NCI-H2081 treated with DMSO at 0.1 percent for 48 hours (cell line): ENCODE results near the gene ENTREP3.
"Not testable (repeated sequence)": the region's sequence is repeated elsewhere in the genome, so short reads cannot be mapped to it uniquely, and the experiment has no call there.

Experiments used
- DNase-seq: peaks from one replicate; lab custom pipeline; 2025; lab: John Stamatoyannopoulos, UW

ENTREP3 gene

GRCh38 chr1:155255243-155256007 lies at the start of gene ENTREP3:
ENTREP3 (minus strand) TSS chr1:155255483; CDS start chr1:155254877, 606 bp downstream.
- DNase-seq = peak; percentile 48

- DNase-seq = no peak
These were observed 49.3 kb upstream of the ENTREP3 start for GRCh38 chr1:155304558-155305063.

- DNase-seq = no peak
These were observed 46.1 kb upstream of the ENTREP3 start, which contains the start of gene PKLR for GRCh38 chr1:155301342-155301841. PKLR (minus strand) TSS chr1:155301438; CDS start chr1:155301395, 43 bp downstream.

- no peak for DNase-seq
These were observed 45.5 kb upstream of the ENTREP3 start for GRCh38 chr1:155300553-155301329.

- DNase-seq = no peak
These were observed 44.7 kb upstream of the ENTREP3 start for GRCh38 chr1:155300024-155300423.

GRCh38 chr1:155297384-155297783 lies 42.1 kb upstream of the ENTREP3 start:
- no peak for DNase-seq

- no peak for DNase-seq
These were observed 41.4 kb upstream of the ENTREP3 start for GRCh38 chr1:155296661-155297060.

- DNase-seq = no peak
These were observed 40.6 kb upstream of the ENTREP3 start for GRCh38 chr1:155295942-155296267.

GRCh38 chr1:155295183-155295941 lies 40.1 kb upstream of the ENTREP3 start:
- no peak for DNase-seq

- no peak for DNase-seq
These were observed 39.4 kb upstream of the ENTREP3 start for GRCh38 chr1:155294520-155295182.

GRCh38 chr1:155293086-155293749 lies 37.9 kb upstream of the ENTREP3 start:
- DNase-seq = no peak

GRCh38 chr1:155291006-155291405 lies 35.7 kb upstream of the ENTREP3 start:
- not testable (repeated sequence) for DNase-seq

GRCh38 chr1:155287987-155288543 lies 32.8 kb upstream of the ENTREP3 start:
- no peak for DNase-seq

GRCh38 chr1:155286544-155286943 lies 31.3 kb upstream of the ENTREP3 start:
- DNase-seq = no peak

- DNase-seq = no peak
These were observed 30.4 kb upstream of the ENTREP3 start for GRCh38 chr1:155285631-155286044.

- DNase-seq = no peak
These were observed 29.8 kb upstream of the ENTREP3 start for GRCh38 chr1:155285063-155285462.

GRCh38 chr1:155284476-155284875 lies 29.2 kb upstream of the ENTREP3 start:
- no peak for DNase-seq

GRCh38 chr1:155282488-155283091 lies 27.3 kb upstream of the ENTREP3 start:
- DNase-seq = no peak

GRCh38 chr1:155279268-155279667 lies 24.0 kb upstream of the ENTREP3 start:
- no peak for DNase-seq

GRCh38 chr1:155278689-155279160 lies 23.4 kb upstream of the ENTREP3 start:
- no peak for DNase-seq
